Right lobe of liver (tissue), 6 donors: ENCODE data around the gene MPHOSPH9. TPM values are rescaled to one million over a fixed set of nuclear protein-coding genes. Genes with fewer than 3 reads are reported as not detected.

ENCODE experiments used
- ATAC-seq, 4 donors: fragments of 200-7000 bp; cut with Tn5 transposase; one replicate each; pipeline ENCODE4 v1.9.1; 2020; ENCODE audit warnings: mild to moderate bottlenecking in 4 of 4, moderate library complexity in 4 of 4
- DNase-seq, 3 donors: peaks; one replicate each; pipeline ENCODE4 v3.0.0-alpha.2; 2020
- H3K27ac ChIP-seq, 3 donors: fragments of 200-600 bp; one replicate each; pipeline ENCODE4 v1.8.0; 2022
- H3K27me3 ChIP-seq, 2 donors: fragments of 200-600 bp; one replicate each; pipeline ENCODE4 v1.8.0; 2022
- H3K36me3 ChIP-seq, 4 donors: fragments of 200-600 bp; sonication (generic) in 1 of 4; one replicate each; pipeline versions ENCODE4 v1.5.1 to v1.8.0; 2017 to 2022; ENCODE audit warnings: control low read depth in 1 of 4
- H3K4me1 ChIP-seq, 4 donors: fragments of 200-600 bp; sonication (generic) in 1 of 4; one replicate each; pipeline versions ENCODE4 v1.5.1 to v1.8.0; 2017 to 2022; ENCODE audit warnings: control low read depth in 1 of 4
- H3K4me3 ChIP-seq, 3 donors: fragments of 200-600 bp; one replicate each; pipeline ENCODE4 v1.8.0; 2022
- H3K9me3 ChIP-seq, 4 donors: fragments of 200-600 bp; sonication (generic) in 1 of 4; one replicate each; pipeline versions ENCODE4 v1.5.1 to v1.8.0; 2017 to 2022; ENCODE audit warnings: control low read depth in 1 of 4
- POLR2A ChIP-seq: fragments of 450-650 bp; IDR thresholded peaks from one replicate; pipeline ENCODE4 v1.6.1; 2017; ENCODE audit warnings: antibody characterized with exemption, mild to moderate bottlenecking
- WGBS: methylation state at CpG from one replicate; pipeline ENCODE4 v1.1.6; 2018; ENCODE audit warnings: low coverage, low lambda C conversion rate; ENCODE audit not compliant: insufficient coverage; ENCODE audit errors: missing lambda C conversion rate; 5-methylcytosine and 5-hydroxymethylcytosine counted together
- intact Hi-C, 2 donors: fragments of 100-400 bp; cut with DNase I; formaldehyde crosslinking; loops; one replicate each; pipeline versions ENCODE4 v1.11.2 to v1.14.1; 2022
- total RNA-seq, 6 experiments: library from RNA; depleted of rRNA in 2 of 6; stranded (reverse); fragments of >200 nt in 2 of 6; fragmentation: NEBNext Ultra II Directional in 3 of 6; extraction: Animal tissue kit (Norgen Biotek cat#: 25700) in 3 of 6; gene quantifications; one replicate each; pipeline versions ENCODE4 v1.1.0 to v1.2.4, GENCODE V29; 2016 to 2023
- TF ChIP-seq, protein P1 (sequence below), 4 donors: fragments of 200-600 bp in 3 of 4; fragments of 450-650 bp in 1 of 4; IDR thresholded peaks; one replicate each; pipeline versions ENCODE4 v1.5.1 to v1.8.0; 2016 to 2022; ENCODE audit warnings: antibody characterized with exemption in 4 of 4, mild to moderate bottlenecking in 2 of 4
- donor health status: DM: no; HTN: yes; CAD: no.
- donor health status: DM: no; HTN: no; CAD: no.
- donor health status: DM: no; HTN: no; CAD: no.
- donor health status: DM: no; HTN: yes; CAD: no.
- donor health status: DM: no; HTN: yes; CAD: no.

Gene MPHOSPH9
- total RNA-seq, 6 experiments from 2014 or later: 14.5 to 25.7 (median 19.1) TPM

DNA sequence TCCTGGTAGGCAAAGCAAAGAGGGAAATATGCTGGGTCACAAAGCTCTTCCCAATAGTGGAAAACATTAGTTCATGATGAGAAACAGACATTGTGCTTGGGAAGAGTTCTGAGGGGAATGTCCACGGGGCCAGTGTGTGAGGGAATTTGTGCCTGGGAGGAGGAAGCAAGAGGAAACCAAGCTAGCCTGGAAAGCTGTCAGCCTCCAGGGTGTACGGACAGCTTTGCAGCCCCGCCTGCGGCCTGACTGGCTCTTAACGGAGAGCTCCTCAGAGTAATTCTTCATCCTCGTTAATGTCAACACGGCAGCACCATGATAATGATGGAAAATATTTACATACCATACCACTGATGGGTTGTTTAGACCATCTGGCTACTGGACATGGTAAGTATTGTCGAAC, 114.4 kb downstream of the MPHOSPH9 start:
- no peaks in the 10 kb centered on the region for H3K36me3 ChIP-seq
- no peak overlapping the region for H3K4me3 ChIP-seq
- WGBS: 88% methylated on average over 4 of the region's 8 CpGs
- no peak overlapping the region for H3K27ac ChIP-seq
- ATAC-seq: no peak
- no peak for DNase-seq
- TF ChIP-seq POLR2A: no peak
- TF ChIP-seq, protein P1, sequence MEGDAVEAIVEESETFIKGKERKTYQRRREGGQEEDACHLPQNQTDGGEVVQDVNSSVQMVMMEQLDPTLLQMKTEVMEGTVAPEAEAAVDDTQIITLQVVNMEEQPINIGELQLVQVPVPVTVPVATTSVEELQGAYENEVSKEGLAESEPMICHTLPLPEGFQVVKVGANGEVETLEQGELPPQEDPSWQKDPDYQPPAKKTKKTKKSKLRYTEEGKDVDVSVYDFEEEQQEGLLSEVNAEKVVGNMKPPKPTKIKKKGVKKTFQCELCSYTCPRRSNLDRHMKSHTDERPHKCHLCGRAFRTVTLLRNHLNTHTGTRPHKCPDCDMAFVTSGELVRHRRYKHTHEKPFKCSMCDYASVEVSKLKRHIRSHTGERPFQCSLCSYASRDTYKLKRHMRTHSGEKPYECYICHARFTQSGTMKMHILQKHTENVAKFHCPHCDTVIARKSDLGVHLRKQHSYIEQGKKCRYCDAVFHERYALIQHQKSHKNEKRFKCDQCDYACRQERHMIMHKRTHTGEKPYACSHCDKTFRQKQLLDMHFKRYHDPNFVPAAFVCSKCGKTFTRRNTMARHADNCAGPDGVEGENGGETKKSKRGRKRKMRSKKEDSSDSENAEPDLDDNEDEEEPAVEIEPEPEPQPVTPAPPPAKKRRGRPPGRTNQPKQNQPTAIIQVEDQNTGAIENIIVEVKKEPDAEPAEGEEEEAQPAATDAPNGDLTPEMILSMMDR (IDR thresholded peaks at IDR 0.05): no peak
- no peaks in the 10 kb centered on the region for H3K27me3 ChIP-seq
- no peaks in the 10 kb centered on the region for H3K9me3 ChIP-seq
- H3K4me1 ChIP-seq: peaks cover 0 to 46% (median 18%) of the 10 kb centered on the region in 4 donors
- intact Hi-C loops: no loop called here

DNA sequence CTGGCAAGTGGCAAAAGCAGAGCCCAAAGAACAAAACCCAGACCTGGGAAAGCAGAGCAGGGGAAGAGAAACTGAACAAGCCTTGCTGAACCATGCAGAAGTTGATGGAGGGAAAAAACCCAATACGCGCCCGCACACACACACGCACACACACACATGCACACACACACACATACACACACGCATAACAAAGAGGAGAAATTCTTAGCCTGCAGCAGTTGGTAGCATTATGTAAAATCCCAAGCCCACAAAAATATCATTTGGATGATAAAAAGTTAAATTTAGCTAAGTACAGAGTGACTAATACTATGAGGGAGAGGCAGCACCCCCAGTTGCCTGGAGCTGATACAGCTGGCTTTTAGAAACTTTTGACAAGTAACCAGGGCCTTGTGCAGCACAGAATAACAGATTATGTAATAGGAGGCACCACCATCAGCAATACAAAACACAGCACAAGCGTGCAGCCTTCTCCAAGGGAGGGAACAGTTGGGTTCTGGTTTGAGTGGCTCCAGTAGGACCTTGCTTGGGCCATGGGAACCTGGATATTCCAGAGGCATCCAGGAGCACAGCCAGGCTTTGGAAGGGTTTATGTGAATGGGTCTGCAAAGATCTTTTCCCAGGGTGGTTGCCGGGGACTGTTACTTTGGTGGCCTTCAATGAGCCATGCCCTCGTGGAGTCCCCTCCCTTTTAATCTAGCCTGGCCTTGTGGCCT, 117.4 kb downstream of the MPHOSPH9 start:
- Histone ChIP-seq H3K9me3 (no peaks in the 10 kb centered on the region), H3K27me3 (no peaks in the 10 kb centered on the region), H3K4me1 (peaks cover 0 to 30% (median 9%) of the 10 kb centered on the region in 4 donors), H3K27ac (peak overlapping the region in 1 of 3 donors; percentile 13), H3K4me3 (no peak overlapping the region), H3K36me3 (no peaks in the 10 kb centered on the region)
- no peak for DNase-seq
- peak; percentile 27 to 48 (median 37) for ATAC-seq
- intact Hi-C loops: no loop called here
- 67% methylated on average over 6 of the region's 8 CpGs for WGBS
- TF ChIP-seq POLR2A: no peak
- TF ChIP-seq, protein P1 (IDR thresholded peaks at IDR 0.05): no peak

- H3K27ac ChIP-seq: no peak overlapping the region
- intact Hi-C loops: no loop called here
- ATAC-seq: peak in 1 of 4 donors; percentile 19
- no peak for DNase-seq
- no peaks in the 10 kb centered on the region for H3K36me3 ChIP-seq
- H3K27me3 ChIP-seq: no peaks in the 10 kb centered on the region
- H3K4me3 ChIP-seq: no peak overlapping the region
- 59% methylated on average over 6 of the region's 13 CpGs for WGBS
- TF ChIP-seq, protein P1 (IDR thresholded peaks at IDR 0.05): no peak
- TF ChIP-seq POLR2A: no peak
- peaks cover 0 to 34% (median 9%) of the 10 kb centered on the region in 4 donors for H3K4me1 ChIP-seq
- H3K9me3 ChIP-seq: no peaks in the 10 kb centered on the region
Measured at GRCh38 chr12:123114304-123115083, 118.4 kb downstream of the MPHOSPH9 start.

DNA sequence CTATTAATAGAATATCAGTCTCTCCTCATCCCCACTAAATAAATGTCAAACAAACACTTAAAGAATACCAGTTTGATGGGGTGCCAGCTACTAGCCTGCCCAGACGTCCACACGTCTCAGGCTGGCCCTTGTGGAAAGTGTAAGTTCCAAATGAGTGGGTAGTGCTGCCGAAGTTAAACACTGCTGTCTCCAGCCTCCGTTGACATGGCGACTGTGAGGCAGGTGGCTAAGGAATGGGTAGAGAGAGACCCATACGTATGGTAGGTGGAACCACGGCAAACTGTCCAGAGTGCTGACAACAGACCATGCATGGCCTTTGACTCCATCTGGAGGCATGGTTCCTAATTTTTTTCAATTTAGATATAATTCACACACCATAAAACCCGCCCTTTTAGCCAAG, 119.9 kb downstream of the MPHOSPH9 start:
- DNase-seq (no peak), ATAC-seq (no peak)
- no peak overlapping the region for H3K27ac ChIP-seq

More for the DNA sequence above, 119.9 kb downstream of the MPHOSPH9 start:
- H3K36me3 ChIP-seq: no peaks in the 10 kb centered on the region
- no peak overlapping the region for H3K4me3 ChIP-seq
- 88% methylated on average over 5 of the region's 8 CpGs for WGBS
- intact Hi-C loops: no loop called here
- no peak for TF ChIP-seq POLR2A
- TF ChIP-seq, protein P1 (IDR thresholded peaks at IDR 0.05): no peak
- H3K9me3 ChIP-seq: no peaks in the 10 kb centered on the region
- peaks cover 0 to 49% (median 16%) of the 10 kb centered on the region in 4 donors for H3K4me1 ChIP-seq
- no peaks in the 10 kb centered on the region for H3K27me3 ChIP-seq
